GDM1 (cell line): ENCODE results near the gene TRIP10.
"Not testable (repeated sequence)": the region's sequence is repeated elsewhere in the genome, so short reads cannot be mapped to it uniquely, and the experiment has no call there.

Source experiments
- DNase-seq: peaks from one replicate; lab custom pipeline; 2025; lab: John Stamatoyannopoulos, UW

The TRIP10 gene

DNA sequence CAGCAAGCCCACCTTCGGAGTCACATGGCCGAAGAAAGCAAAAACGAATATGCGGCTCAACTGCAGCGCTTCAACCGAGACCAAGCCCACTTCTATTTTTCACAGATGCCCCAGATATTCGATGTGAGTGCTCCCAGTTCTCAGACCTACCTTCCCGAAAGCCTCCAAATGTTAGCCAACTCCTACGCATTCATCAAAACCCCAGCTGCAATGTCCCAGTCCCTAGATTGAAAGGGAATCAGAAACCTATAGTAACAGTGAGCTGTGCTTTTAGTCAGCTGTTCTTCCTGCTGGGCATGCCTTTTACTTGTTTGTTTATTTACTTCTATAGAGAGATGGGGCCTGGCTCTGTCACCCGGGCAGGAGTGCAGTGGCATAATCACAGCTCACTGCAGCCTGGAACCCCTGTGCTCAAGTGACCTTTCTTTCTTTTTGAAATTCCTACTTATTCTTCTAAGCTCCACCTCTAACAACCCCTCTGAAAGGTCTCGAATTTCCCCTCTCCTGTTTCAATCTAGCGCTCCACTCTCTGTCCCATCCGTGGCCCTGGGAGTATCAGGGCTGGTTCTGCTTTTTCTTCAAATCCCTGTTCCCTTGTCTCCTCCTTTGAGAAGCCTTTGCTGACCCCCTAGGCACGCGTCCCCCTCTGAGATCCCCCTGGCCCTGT is 4.4 kb downstream of the TRIP10 start:
- DNase-seq: no peak

DNA sequence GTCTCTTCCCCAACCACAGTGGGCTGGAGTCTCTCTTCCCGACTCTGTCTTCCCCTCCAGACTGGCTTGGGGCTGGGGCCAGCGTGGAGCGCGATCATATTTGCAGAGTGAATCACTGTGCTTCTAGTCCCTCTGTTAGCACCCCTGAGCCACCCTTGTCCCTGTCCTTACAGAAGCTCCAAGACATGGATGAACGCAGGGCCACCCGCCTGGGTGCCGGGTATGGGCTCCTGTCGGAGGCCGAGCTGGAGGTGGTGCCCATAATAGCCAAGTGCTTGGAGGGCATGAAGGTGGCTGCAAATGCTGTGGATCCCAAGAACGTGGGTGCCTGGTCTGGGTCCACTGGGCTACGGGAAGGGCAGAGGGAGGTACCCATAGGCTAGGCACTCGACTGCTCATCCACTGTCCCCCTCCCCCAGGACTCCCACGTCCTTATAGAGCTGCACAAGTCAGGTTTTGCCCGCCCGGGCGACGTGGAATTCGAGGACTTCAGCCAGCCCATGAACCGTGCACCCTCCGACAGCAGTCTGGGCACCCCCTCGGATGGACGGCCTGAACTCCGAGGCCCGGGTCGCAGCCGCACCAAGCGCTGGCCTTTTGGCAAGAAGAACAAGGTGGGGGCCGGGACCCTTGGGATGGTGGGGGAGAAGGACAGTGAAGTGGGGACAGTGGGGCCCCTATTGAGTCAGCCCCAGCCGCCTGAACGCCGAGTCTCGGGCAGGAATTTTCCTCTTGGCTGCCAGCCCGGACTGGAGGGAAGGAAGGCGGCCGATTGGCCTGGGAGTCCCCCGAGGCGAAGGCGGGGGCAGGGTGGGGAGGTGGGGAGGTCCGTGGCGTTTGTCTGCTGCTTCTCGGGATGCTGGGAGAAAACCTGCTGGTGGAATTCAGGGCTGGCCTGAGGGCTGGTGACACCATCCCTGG is 5.2 kb downstream of the TRIP10 start:
- no peak for DNase-seq

DNA sequence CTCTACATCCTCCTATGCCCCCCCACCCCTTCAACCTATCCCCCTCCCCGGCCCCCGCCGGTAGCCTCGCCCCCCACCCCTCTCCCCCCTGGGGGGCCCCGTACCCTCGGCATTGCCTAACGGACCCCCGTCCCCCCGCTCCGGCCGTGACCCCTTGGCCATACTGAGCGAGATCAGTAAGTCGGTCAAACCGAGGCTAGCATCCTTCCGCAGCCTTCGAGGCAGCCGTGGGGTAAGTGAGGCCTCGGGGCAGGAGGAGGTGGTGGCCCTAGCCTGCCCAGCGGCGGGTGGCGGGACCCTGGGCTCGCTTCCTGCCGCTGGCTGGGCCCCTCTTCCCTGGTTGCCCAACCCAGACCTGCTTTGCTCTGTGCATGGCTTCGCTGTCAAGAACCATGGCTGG is 6.5 kb downstream of the TRIP10 start:
- no peak for DNase-seq

DNA sequence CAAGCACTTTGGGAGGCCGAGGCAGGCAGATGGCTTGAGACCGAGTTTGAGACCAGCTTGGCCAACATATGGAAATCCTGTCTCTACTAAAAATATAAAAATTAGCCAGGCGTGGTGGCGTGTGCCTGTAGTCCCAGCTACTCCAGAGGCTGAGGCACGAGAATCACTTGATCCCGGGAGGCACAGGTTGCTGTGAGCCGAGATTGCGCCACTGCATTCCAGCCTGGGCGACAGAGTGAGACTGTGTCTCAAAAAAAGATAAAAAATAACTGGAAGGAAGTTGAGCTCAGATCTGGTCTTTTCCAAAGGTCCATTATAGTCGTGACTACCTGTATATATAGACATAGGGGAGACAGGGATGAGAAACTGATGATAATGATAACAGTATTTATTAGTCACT is 9.1 kb downstream of the TRIP10 start:
- DNase-seq: not testable (repeated sequence)

DNA sequence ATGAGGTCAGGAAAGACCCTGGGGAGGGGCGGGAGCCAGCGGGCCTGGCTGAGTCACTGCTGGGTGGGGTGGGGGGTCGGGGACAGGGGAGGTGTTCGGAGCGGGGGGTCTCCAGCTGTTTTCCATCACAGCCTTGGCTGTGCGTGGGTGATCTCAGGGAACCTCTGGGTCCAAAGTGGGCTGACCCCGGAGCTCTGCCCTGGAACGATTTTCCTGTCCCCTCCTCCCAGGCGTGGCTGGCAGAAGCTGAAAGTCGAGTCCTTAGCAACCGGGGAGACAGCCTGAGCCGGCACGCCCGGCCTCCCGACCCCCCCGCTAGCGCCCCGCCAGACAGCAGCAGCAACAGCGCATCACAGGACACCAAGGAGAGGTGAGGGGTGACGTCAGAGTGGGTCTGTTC is 10.6 kb downstream of the TRIP10 start:
- no peak for DNase-seq

DNA sequence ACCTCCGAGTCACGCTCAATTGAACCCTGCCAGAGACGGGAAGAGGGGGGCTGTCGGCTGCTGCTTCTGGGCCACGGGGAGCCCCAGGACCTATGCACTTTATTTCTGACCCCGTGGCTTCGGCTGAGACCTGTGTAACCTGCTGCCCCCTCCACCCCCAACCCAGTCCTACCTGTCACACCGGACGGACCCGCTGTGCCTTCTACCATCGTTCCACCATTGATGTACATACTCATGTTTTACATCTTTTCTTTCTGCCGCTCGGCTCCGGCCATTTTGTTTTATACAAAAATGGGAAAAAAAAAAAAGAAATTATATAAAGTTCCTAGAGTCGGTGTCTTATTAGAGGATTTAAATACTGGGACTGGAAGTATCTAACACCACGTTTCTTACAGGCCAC is 11.7 kb downstream of the TRIP10 start:
- no peak for DNase-seq

DNA sequence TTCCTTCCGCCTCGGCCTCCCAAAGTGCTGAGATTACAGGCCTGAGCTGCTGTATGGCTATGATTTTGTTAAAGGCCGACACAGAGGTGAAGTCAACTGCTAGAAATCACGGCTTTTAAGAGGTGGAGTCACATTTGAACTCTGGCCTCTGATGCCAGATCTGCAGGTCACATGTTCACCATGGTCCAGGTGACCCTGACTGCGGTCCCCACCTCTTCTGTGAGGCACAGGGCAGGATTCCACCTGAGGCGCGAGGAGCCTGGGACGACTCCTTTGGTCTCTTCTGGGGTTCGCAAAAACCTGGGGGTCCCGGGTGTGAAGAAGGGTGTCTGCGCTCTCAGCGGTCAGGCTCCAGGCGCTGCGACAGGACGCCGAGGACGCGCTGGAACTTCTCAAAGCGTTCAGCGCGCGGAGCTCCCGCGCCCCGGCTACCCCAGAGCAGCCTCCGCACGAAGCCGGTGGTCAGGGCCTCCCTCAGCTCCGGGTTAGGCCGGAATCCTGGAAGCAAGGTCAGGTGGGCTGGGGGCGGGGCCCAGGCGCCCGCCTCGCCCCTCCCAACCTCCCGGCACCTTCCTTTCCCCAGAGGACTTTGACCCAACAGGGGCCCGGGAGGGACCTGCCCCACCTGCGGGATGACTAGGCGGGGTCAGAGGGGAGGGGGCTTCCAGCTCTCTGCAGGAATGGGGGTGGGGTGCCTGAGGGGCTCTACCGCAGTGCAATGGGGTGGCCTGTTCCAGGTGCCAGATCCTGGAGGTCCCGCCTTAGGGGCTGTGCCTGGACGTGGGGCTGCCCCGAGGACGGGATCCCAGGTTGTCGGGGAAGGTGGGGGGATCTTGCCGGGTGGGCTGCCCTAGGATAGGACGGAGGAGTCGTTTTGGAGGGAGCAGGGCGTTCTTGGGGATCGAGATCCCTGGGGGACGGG is 13.0 kb downstream of the TRIP10 start:
- DNase-seq: no peak

DNA sequence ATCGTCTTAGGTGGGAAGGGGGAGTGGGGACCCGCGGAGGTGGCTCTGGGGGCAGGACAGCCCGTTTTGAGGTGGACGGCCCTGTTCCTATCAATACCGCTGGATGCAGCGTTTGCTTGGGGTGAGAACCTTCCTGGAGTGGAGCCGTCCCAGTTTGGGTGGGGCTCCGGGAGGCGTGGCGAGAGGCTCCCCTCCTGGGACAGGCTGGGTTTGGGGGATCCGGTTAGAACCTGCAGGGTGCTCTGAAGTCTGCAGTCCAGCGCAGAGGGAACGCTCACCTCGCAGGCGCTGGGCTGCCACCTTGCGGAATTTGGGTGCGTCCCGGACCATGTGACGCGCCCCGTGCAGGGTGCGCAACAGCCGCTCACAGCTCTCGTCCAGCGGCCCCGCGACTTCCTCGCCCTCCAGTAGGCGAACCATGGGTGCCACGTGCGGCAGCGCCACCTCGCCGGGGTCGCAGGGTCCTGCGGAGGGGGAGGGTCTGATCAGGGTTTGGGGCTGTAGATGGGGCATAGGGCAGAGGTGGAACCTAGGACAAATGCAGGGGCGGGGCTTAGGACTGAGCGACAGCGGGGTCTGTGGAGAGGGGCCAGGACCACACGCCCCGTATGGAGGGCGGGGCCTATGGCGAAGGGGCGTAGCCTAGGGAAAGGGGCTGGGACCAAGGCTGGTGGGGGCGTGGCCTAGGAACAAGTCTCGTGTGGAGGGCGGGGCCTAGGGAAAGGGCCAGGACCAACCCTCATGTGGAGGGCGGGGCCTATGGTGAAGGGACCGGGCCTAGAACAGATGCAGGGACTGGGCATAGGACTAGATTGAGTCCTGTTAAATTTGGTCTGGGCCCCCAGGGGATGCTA is 13.9 kb downstream of the TRIP10 start:
- DNase-seq: no peak

DNA sequence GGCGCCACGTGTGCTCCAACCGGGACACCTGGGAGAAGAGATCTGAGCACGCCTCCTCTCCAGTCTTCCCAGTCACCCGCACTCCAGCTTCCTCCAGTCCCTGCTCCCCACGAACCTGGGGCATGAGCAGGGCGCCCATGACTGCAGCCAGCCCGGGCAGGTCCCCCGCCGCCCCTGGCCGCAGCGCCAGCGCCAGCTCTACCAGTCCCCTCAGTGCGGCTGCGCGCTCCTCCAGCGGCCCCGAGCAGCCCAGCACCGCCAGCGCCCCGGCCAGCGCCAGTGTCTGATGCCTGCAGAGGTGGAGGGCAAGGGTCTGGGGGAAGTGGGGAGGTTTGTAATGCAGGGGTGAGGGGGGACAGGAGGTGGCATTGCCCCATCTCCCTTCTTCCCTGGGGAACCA is 14.7 kb downstream of the TRIP10 start:
- no peak for DNase-seq

DNA sequence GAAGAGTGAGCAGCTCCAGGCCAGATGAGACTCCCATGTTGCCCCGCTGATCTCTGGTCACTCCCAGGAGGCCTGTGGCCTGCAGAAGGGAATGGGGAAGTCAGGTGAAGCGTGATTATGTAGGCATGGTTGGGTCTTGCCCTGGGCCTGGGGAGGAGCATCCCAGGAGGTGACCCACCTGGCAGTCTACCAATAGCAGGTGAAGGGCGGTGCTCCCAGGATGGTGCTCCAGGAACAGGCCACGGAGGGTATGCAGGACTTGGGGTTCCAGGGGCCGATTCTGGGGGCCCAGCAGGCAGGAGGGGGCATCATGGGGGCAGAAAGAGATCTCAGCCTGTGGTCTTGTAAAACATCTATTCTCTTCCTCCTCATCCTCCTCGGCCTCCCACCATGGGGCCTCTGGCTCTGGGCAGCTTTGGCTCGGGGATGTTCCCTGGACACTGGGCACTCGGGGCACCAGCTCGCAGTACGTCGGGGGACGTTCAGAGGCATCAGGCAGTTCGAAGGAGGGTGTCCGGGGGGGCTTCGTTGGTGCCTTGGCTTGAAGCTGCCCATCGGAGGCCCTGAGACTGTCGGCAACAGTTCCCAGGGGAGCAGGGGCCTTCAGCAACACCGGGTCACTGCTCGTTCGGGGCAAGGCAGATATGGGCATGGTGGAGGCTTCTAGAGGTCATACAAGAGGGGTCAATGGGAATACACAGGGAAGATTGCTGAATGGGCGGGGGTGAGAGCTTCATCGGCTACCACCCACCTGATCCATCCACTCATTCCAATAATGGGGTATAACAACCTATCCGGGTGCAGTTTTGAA is 15.4 kb downstream of the TRIP10 start:
- DNase-seq: no peak

DNA sequence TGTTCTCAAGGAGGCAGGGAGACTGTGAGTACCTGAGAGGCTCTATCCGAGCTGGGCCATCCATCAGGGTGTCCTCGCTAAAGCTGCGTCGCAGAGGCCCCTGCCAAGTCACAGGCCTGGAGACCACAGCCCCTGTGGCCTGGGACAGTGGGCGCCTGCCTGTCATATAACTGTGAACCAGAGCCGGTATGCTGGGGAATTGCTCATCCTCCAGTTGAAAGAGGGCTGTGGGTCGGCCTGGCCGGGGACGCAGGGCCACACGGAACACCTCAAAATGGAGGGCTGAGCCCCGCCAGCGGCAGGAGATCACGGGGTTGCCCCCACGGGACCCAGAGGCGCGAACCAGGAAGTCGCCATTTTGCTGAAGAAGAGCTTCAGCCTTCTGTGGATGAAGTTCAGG is 21.1 kb downstream of the TRIP10 start:
- no peak for DNase-seq

DNA sequence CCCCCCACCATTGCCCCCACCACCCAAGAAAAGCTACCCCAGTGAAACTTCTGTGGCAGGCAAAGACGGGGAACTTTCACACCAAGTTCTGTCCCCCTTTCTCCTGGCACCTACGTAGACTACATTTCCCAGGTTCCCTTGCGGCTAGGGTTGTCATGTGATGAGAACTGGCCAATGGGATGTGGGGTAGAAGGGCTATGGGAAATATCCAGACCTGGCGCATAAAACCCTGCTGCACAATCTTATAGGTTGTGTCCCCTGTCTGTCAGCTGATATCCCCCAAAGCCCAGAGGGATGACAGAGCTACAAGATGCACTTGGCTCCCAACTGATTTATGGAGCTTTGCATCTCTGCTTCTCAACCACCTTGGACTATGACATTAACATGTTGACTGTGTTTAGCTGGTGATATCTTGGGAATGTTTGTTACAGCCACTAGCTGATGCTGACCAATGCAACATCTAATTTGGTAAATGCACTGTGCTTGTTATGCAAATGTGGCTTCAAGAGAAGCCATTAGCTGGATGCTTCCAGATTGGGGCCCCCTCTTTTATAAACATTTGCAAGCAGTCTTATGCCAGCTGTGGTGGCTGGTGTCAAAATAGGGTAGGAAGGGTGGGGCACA is 21.7 kb downstream of the TRIP10 start:
- no peak for DNase-seq

DNA sequence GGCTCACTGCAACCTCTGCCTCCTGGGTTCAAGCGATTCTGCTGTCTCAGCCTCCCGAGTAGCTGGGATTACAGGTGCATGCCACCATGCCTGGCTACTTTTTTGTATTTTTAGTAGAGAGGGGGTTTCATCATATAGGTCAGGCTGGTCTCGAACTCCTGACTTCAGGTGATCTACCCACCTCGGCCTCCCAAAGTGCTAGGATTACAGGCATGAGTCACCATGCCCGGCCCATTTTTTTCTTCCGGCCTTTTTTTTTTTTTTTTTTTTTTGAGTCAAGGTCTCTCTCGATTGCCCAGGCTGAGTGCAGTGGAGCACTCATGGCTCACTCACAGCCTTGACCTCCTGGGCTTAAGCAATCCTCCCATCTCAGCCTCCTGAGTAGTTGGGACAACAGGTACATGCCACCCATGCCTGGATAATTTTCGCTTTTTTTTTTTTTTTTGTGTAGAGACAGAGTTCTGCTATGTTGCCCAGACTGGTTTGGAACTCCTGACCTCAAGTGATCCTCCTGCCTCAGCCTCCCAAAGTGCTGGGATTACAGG is 22.8 kb downstream of the TRIP10 start:
- DNase-seq: not testable (repeated sequence)

DNA sequence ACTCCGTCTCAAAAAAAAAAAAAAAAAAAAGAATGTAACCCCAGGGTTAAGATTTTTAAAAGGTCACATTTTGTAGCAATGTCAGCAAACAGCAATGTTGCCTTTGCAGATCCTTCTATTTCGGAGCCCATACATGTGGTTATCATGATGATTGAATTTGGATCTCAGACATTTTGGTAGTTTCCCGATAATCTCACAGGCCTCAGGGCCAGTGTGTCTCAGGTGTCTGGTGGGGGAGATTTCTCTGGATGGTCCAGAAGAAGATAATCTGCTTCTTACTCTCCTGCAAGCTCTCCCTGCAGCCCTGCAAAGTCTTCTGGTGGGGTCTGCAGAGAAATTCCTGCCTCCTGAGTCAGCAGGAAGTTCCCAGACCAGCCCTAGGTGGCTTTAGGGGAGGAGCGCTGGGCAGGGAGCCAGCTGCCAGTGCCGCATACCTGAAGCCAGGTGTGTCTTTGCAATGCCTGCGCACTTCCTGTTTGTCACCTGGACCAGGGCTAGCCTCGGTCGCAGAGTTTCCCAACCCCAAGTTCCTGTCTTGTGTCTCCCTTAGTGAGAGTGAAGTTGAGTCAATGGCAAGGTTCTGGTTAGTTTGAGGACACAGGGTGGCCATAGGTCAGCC is 26.4 kb downstream of the TRIP10 start:
- no peak for DNase-seq

DNA sequence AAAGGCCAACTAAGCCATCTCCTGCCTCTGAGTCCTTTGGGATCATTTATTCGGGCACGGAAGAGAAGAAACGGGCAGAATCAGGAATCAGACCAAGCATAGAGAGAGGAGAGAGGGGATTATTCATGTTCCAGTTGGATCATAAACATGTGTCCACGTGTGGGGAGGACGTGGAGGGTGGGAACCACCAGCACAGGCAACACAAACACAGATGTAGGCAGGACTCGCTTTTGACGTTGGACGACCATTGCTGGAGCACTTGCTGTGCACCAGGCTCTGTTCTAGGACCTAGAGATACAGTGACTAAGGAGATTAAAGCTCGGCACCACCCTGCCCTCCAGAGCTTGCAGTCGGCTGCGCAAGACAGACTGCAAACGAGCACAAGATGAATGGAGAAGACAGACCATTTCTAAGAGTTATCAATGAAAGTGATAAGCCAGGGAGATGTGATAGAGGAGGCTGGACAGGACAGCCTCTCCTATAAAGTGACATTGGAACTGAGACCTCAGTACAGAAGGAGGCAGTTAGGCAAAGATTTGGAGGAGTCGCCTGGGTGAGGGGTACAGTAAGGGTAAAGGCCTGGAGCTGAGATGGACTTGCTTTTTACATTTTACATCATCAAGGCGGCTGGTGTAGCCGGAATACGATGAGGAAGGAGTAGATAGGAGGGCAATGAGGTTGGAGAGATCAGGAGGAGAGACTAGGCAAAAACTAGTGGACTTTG is 27.0 kb downstream of the TRIP10 start:
- DNase-seq: no peak

DNA sequence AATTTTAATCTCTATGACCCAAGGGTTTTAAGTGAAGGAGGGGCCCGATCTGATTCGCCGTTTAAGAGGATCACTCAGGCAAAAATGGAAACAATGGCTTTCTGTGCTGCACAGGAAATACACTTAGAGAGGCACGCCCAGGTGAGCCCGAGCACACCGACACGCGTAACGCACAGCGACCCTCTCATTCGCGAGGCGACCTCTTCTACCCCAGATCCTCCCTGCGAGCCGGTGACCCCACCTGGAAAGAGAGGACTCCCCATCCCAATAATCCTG is 27.5 kb downstream of the TRIP10 start:
- no peak for DNase-seq

DNA sequence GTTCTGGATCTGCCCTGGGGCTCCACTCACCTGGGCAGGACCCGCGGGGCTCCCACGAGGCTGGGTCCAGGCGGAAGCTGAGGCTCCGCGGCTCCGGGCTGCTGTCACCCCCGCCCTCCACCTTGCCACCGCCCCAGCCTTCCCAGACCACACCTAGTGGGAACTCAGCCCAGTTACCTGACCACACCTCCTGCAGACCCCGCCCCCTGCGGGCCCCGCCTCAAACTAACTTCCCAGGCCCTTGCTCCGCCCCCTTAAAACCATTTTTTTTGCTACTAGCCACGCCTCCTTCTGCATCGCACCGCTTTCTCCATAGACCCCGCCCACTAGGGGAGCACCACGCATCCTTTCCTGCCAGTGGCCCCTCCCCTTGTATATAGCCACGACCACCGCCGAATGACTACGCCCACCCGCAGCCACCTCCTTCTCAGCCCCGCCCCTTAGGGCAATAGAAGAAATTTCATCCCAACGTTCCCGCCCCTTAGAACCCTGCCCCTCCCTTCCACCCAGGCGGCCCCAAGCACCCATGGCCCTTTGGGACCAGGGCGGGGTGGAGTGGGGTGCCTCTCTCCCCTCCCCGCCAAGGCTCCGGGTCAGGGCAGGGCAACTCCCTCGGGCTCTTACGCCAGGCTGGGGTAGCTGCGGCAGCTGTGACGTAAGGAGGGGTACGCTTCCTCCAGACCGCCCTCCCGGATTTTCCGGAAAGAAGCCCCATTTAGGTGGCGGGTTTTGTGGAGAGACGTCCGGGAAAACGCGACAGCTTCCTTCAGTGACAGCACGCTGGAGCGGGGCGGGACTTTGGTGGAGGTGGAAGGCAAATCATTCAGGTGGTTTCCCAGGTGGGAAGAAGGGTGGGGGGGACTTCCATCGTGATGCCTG is 28.1 kb downstream of the TRIP10 start, which contains the start of gene SH2D3A:
Gene SH2D3A (minus strand): TSS at position 79 of the 879 bp plus-strand sequence. CDS start 3,687 bp downstream, outside the sequence.
- DNase-seq: peak; percentile 86
